Naive thymus-derived CD4-positive, alpha-beta T cell (primary cell): ENCODE measurements around the gene C11orf16. TPM values are rescaled to one million over a fixed set of nuclear protein-coding genes. Genes with fewer than 3 reads are reported as not detected.

Experiments
- ATAC-seq: fragments of 150-1000 bp; cut with Tn5 transposase; 2 replicates; pipeline ENCODE4 v1.10.0; 2021; ENCODE audit warnings: mild to moderate bottlenecking, moderate library complexity
- CTCF ChIA-PET: fragments of 350-600 bp; sonication (Branson Sonifier 250); formaldehyde crosslinking; loops from one replicate; lab custom pipeline; 2021; ENCODE audit warnings: antibody characterized with exemption; lab: Charles Lee
- POLR2A ChIA-PET: fragments of 350-600 bp; sonication (Branson Sonifier 250); formaldehyde crosslinking; loops from one replicate; lab custom pipeline; 2021; ENCODE audit warnings: antibody characterized with exemption, inconsistent platforms; lab: Charles Lee
- DNase-seq, 9 donors: peaks; one replicate each; pipeline versions ENCODE4 v3.0.0 to v3.0.0-alpha.2; 2020 to 2022; ENCODE audit warnings: mixed read lengths in 1 of 9
- H3K27ac ChIP-seq: one replicate; pipeline ENCODE4 v1.7.0; 2013; ENCODE audit warnings: mild to moderate bottlenecking, low read depth, low read length, moderate library complexity
- H3K27me3 ChIP-seq, 2 donors: one replicate each; pipeline ENCODE4 v1.7.0; 2013; ENCODE audit warnings: low read length in 2 of 2, mild to moderate bottlenecking in 2 of 2, moderate library complexity in 2 of 2; ENCODE audit not compliant: control insufficient read depth in 2 of 2, insufficient read depth in 2 of 2
- H3K36me3 ChIP-seq, 3 experiments: 1 replicate in 2 of 3; 2 replicates in 1 of 3; pipeline ENCODE4 v1.7.0; 2013; ENCODE audit warnings: low read length in 3 of 3, mild to moderate bottlenecking in 3 of 3, moderate library complexity in 1 of 3; ENCODE audit not compliant: insufficient read depth in 3 of 3, control insufficient read depth in 2 of 3
- H3K4me1 ChIP-seq, 2 donors: one replicate each; pipeline ENCODE4 v1.7.0; 2013; ENCODE audit warnings: low read length in 2 of 2, mild to moderate bottlenecking in 2 of 2, moderate library complexity in 1 of 2; ENCODE audit not compliant: control insufficient read depth in 2 of 2, insufficient read depth in 2 of 2
- H3K4me3 ChIP-seq: 2 replicates; pipeline ENCODE4 v1.7.0; 2013; ENCODE audit warnings: mild to moderate bottlenecking, low read length
- H3K9me3 ChIP-seq, 3 experiments: 1 replicate in 2 of 3; 2 replicates in 1 of 3; pipeline ENCODE4 v1.7.0; 2013; ENCODE audit warnings: low read length in 3 of 3; ENCODE audit not compliant: control insufficient read depth in 2 of 3
- H3K27ac Mint-ChIP-seq, 9 donors: one replicate each; pipeline ENCODE4 v1.8.0; 2020 to 2022; ENCODE audit warnings: mixed read lengths in 9 of 9, mild to moderate bottlenecking in 8 of 9, moderate library complexity in 5 of 9, inconsistent platforms in 2 of 9
- H3K27me3 Mint-ChIP-seq, 5 donors: one replicate each; pipeline ENCODE4 v1.8.0; 2021 to 2022; ENCODE audit warnings: mixed read lengths in 5 of 5, mild to moderate bottlenecking in 1 of 5
- H3K36me3 Mint-ChIP-seq, 5 donors: one replicate each; pipeline ENCODE4 v1.8.0; 2020 to 2022; ENCODE audit warnings: mixed read lengths in 5 of 5, mild to moderate bottlenecking in 3 of 5, inconsistent platforms in 1 of 5
- H3K4me1 Mint-ChIP-seq, 7 donors: one replicate each; pipeline ENCODE4 v1.8.0; 2020 to 2022; ENCODE audit warnings: mixed read lengths in 7 of 7, mild to moderate bottlenecking in 3 of 7, inconsistent platforms in 1 of 7
- H3K4me3 Mint-ChIP-seq, 10 donors: one replicate each; pipeline ENCODE4 v1.8.0; 2020 to 2022; ENCODE audit warnings: mild to moderate bottlenecking in 10 of 10, mixed read lengths in 10 of 10, moderate library complexity in 6 of 10, inconsistent platforms in 2 of 10
- H3K9me3 Mint-ChIP-seq, 11 donors: one replicate each; pipeline ENCODE4 v1.8.0; 2020 to 2022; ENCODE audit warnings: mixed read lengths in 11 of 11, mild to moderate bottlenecking in 4 of 11, inconsistent platforms in 1 of 11, moderate library complexity in 1 of 11
- intact Hi-C, 2 donors: fragments of 100-400 bp; cut with micrococcal nuclease; formaldehyde crosslinking; loops; one replicate each; pipeline ENCODE4 v1.15.1; 2023
- polyA plus RNA-seq, 2 donors: library from polyadenylated mRNA; unstranded; fragments of 300-500 nt; fragmentation: Illumina TruSeq; gene quantifications; one replicate each; pipeline ENCODE4 v1.2.3, GENCODE V29; 2021
- total RNA-seq, 6 experiments: library from RNA in 5 of 6; stranded (reverse) in 5 of 6; gene quantifications; 1 replicate in 5 of 6; 2 replicates in 1 of 6; pipeline ENCODE4 v1.2.3 and lab custom pipeline; 2021 to 2026

C11orf16 gene
- total and polyA plus RNA-seq, 7 experiments from 2014 or later = not detected

DNA sequence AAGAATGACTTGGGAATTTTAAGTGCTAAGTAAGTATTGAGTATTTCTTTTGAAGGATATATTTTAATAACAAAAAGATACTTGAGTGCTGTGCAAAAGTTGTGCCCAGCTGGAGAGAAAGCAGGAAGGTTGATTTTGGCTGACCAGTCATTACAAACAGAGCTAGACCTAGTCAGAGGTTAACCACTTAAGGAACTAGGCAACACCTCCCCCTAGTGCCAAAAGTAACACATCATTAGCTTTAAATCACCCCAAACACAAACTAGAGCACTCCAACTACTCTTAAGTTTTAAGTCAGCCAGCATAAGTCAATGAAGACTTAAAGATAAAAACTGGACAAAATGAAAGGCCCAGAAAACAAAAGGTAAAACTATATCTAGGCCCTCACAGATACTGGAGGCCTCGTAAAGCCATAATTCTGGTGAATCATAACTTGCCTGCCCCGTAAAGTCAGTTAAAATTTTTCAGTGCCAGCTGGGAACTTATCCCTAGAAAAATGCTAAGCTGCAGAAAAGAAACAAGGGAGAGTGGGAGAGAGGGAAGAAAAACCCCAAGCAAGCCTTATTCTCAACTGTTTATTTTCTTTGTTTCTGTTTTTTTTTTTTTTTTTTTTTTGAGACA is 26.9 kb upstream of the C11orf16 start:
- POLR2A ChIA-PET = interaction anchor here (1.0 to 1.4 kb wide), 3 partner anchors 11 to 273 kb away, joined by 3 to 4 read pairs (median 3); partner anchors contain the start of gene AKIP1
- no peak overlapping the region for H3K4me3 Mint-ChIP-seq

DNA sequence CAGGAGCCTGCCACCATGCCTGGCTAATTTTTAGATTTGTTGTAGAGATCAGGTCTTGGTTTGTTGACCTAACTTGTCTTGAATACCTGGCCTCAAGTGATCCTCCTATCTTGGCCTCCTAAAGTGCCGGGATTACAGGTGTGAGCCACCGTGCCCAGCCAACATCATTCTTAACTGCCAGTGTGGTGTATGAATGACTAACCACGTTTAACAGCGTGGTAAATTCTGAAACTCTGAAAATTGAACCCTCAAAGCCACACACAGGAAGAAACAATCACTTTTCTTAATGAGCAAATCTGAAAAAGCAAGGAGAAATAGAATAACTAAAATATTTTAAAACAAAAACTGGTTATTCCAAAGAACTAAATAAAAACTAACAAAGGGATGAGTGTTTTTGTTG is 24.1 kb upstream of the C11orf16 start:
- ATAC-seq (no peak), DNase-seq (no peak)
- intact Hi-C loops = loop anchor here in 1 of 2 donors (5.0 kb wide), 1 partner anchor 630 kb away; no protein-coding TSS in a partner anchor
- H3K27me3 Mint-ChIP-seq = no peaks in the 10 kb centered on the region
- no peaks in the 10 kb centered on the region for H3K9me3 Mint-ChIP-seq
- Histone ChIP-seq H3K27me3 (no peaks in the 10 kb centered on the region), H3K9me3 (no peaks in the 10 kb centered on the region), H3K4me1 (peaks cover 0 to 2% of the 10 kb centered on the region in 2 donors), H3K27ac (no peak overlapping the region), H3K36me3 (peaks cover 5 to 36% (median 8%) of the 10 kb centered on the region in 3 experiments), H3K4me3 (no peak overlapping the region)
- CTCF ChIA-PET = interaction anchor here (0.9 kb wide), 1 partner anchor 16 kb away, joined by 3 read pairs; no protein-coding TSS in a partner anchor
- H3K4me3 Mint-ChIP-seq = peak overlapping the region in 1 of 10 donors; percentile 37
- peak overlapping the region in 1 of 9 donors; percentile 16 for H3K27ac Mint-ChIP-seq
- H3K4me1 Mint-ChIP-seq = peaks cover 8 to 33% (median 23%) of the 10 kb centered on the region in 7 donors
- peaks cover 7 to 29% (median 20%) of the 10 kb centered on the region in 5 donors for H3K36me3 Mint-ChIP-seq
- POLR2A ChIA-PET = no interaction called here

More for the DNA sequence above, 26.9 kb upstream of the C11orf16 start:
- no peak overlapping the region for H3K4me3 ChIP-seq
- no peaks in the 10 kb centered on the region for H3K9me3 Mint-ChIP-seq
- peak; percentile 28 for ATAC-seq
- CTCF ChIA-PET = interaction anchor here (0.6 to 3.7 kb wide), 8 partner anchors 10 to 392 kb away, joined by 3 to 31 read pairs (median 4); no protein-coding TSS in a partner anchor
- H3K4me1 ChIP-seq = peaks cover 13 to 17% of the 10 kb centered on the region in 2 donors
- H3K36me3 ChIP-seq = peaks cover 0 to 22% (median 0%) of the 10 kb centered on the region in 3 experiments
- DNase-seq = peak in 6 of 9 donors; percentile 7 to 34 (median 25)
- no peaks in the 10 kb centered on the region for H3K9me3 ChIP-seq
- intact Hi-C loops = loop anchor here (1.0 to 5.0 kb wide), 6 partner anchors 45 to 1498 kb away; partner anchors contain the start of genes AMPD3 (in 1 of the 2) and EIF3F (in 1 of the 2)
- no peaks in the 10 kb centered on the region for H3K27me3 ChIP-seq
- peak overlapping the region in 2 of 9 donors; percentile 23 to 58 for H3K27ac Mint-ChIP-seq
- H3K27me3 Mint-ChIP-seq = no peaks in the 10 kb centered on the region
- peaks cover 0 to 15% (median 10%) of the 10 kb centered on the region in 5 donors for H3K36me3 Mint-ChIP-seq
- H3K27ac ChIP-seq = no peak overlapping the region
- H3K4me1 Mint-ChIP-seq = peaks cover 22 to 45% (median 39%) of the 10 kb centered on the region in 7 donors

DNA sequence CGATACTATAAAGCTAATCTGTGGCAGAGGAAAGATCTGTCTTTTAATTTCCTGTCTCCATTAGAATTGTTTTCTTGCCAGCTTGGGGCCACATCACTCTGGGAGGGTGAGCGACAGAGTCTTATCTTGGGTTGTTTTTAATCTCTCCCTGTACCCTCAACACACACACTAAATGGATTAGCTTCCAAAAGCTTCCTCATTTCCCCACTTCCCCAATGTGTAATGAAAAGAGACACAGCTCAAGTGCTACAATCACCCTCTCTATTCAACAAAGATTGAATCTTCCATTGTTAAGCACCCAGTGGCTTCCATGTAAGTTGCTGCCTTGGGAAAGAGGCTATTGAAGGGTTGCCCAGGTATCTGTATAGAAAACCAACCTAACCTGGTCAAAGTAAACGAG is 16.1 kb upstream of the C11orf16 start:
- intact Hi-C loops = no loop called here
- H3K27ac ChIP-seq = no peak overlapping the region
- no peaks in the 10 kb centered on the region for H3K9me3 ChIP-seq
- peaks cover 0 to 4% (median 0%) of the 10 kb centered on the region in 7 donors for H3K4me1 Mint-ChIP-seq
- no peak overlapping the region for H3K4me3 ChIP-seq
- H3K27ac Mint-ChIP-seq = peak overlapping the region in 1 of 9 donors; percentile 55
- peaks cover 0 to 4% (median 0%) of the 10 kb centered on the region in 5 donors for H3K27me3 Mint-ChIP-seq
- H3K4me3 Mint-ChIP-seq = no peak overlapping the region
- DNase-seq (no peak), ATAC-seq (no peak)
- peaks cover 14 to 55% (median 20%) of the 10 kb centered on the region in 3 experiments for H3K36me3 ChIP-seq
- H3K27me3 ChIP-seq = no peaks in the 10 kb centered on the region
- H3K9me3 Mint-ChIP-seq = no peaks in the 10 kb centered on the region
- ChIA-PET CTCF (interaction anchor here (0.6 to 2.5 kb wide), 2 partner anchors 11 to 77 kb away, joined by 3 to 9 read pairs; no protein-coding TSS in a partner anchor), POLR2A (interaction anchor here (1.1 kb wide), 1 partner anchor 11 kb away, joined by 4 read pairs; no protein-coding TSS in a partner anchor)
- peaks cover 8 to 53% (median 28%) of the 10 kb centered on the region in 5 donors for H3K36me3 Mint-ChIP-seq
- H3K4me1 ChIP-seq = no peaks in the 10 kb centered on the region

DNA sequence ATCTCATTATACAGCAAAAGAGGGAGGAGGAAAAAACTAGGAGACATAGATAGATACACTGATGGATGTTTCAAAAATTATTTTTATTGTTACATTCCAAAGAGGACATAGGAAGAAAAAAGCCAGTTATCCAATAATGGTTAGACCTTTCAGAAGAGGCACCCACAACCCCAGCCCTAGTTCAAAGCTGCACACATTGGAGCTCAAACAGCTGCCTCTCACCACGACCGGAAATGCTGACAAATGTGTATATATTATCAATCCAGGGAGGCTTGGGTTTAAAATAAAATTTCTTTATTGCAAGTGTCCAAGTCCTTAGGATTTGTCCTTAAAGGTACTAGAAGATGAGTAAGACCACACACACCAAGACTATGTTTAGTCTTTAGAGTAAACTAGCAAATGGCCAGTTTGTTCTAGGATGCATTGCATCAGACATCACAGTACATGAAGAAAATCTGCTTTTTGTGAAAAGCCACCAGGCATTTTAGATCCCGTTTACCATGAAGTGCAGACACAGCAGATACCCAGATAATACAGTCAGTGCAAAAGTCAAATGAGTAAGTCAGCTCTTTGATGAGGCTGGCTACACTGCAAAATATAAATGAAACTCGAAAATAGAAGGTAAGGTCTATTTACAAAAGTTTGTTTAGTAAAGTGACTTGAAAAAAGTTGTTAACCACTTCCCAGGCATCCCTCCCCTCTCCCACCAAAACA is 14.6 kb upstream of the C11orf16 start:
- Mint-ChIP-seq H3K27me3 (peaks cover 0 to 8% (median 0%) of the 10 kb centered on the region in 5 donors), H3K4me3 (no peak overlapping the region), H3K27ac (peak overlapping the region in 1 of 9 donors; percentile 36), H3K9me3 (no peaks in the 10 kb centered on the region), H3K4me1 (peaks cover 0 to 3% (median 0%) of the 10 kb centered on the region in 7 donors), H3K36me3 (peaks cover 7 to 38% (median 26%) of the 10 kb centered on the region in 5 donors)
- no peak for ATAC-seq
- intact Hi-C loops = no loop called here
- no peaks in the 10 kb centered on the region for H3K9me3 ChIP-seq
- no peaks in the 10 kb centered on the region for H3K4me1 ChIP-seq
- no peaks in the 10 kb centered on the region for H3K27me3 ChIP-seq
- CTCF ChIA-PET = no interaction called here
- DNase-seq = no peak
- H3K27ac ChIP-seq = no peak overlapping the region
- POLR2A ChIA-PET = interaction anchor here (0.6 kb wide), 1 partner anchor 706 kb away, joined by 3 read pairs; no protein-coding TSS in a partner anchor
- peaks cover 7 to 40% (median 14%) of the 10 kb centered on the region in 3 experiments for H3K36me3 ChIP-seq
- no peak overlapping the region for H3K4me3 ChIP-seq

DNA sequence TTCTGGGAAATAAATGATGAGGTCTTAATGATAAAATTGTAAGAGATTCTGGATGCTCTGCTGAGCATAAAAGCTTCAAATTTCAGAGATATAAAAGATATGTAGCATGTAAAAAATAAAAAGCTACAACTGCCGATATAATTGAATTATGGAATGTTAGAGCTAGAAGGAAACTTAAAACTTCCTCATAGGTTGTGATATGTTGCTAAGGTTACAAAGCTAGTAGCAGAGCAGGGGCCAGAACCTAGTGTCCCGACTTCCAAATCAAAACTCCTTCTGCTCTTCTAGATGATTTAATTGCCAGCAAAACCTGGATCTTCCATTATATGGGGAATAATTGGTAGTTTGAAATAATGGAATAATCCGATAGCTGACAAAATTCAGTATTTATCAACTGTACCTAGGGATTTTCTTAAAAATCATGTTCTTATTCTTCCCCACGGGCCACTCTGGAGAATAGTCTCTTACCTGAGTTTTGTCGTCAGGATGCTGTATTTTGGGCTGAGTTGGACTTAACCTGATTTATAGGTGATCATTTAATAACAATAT is 9.8 kb upstream of the C11orf16 start, which contains the start of gene ASCL3:
Gene ASCL3, minus strand, starts transcription at position 499 of the 549 bp plus-strand sequence. CDS start 4,855 bp downstream, outside the sequence.
- Histone ChIP-seq H3K4me1 (no peaks in the 10 kb centered on the region), H3K27me3 (no peaks in the 10 kb centered on the region), H3K9me3 (no peaks in the 10 kb centered on the region), H3K36me3 (peaks cover 0 to 8% (median 3%) of the 10 kb centered on the region in 3 experiments), H3K4me3 (no peak within 1 kb of the TSS), H3K27ac (no peak within 1 kb of the TSS)
- DNase-seq (no peak), ATAC-seq (no peak)
- intact Hi-C loops = no loop called here
- Mint-ChIP-seq H3K27me3 (peaks cover 0 to 22% (median 5%) of the 10 kb centered on the region in 5 donors), H3K4me3 (no peak within 1 kb of the TSS), H3K9me3 (no peaks in the 10 kb centered on the region), H3K4me1 (peaks cover 0 to 3% (median 0%) of the 10 kb centered on the region in 7 donors), H3K27ac (no peak within 1 kb of the TSS), H3K36me3 (peaks cover 3 to 12% (median 8%) of the 10 kb centered on the region in 5 donors)
- ChIA-PET POLR2A (no interaction called here), CTCF (no interaction called here)
